HG03565 (cell line): Measurements from ENCODE around the gene SAE1.
"Not testable (repeated sequence)": the region's sequence is repeated elsewhere in the genome, so short reads cannot be mapped to it uniquely, and the experiment has no call there.

Source experiments
- ATAC-seq: cut with Tn5 transposase; IDR thresholded peaks from one replicate; pipeline ENCODE4 v1.9.1; 2021; ENCODE audit warnings: mild to moderate bottlenecking, moderate library complexity; ENCODE audit not compliant: unreplicated experiment

The SAE1 gene

GRCh38 chr19:47236072-47236675 is 105.5 kb downstream of the SAE1 start:
- no peak for ATAC-seq

- no peak for ATAC-seq
Measured at GRCh38 chr19:47239152-47239551, 108.5 kb downstream of the SAE1 start.

GRCh38 chr19:47239610-47240296 is 109.1 kb downstream of the SAE1 start:
- ATAC-seq = no peak

GRCh38 chr19:47240556-47240955 is 109.9 kb downstream of the SAE1 start:
- no peak for ATAC-seq

- ATAC-seq = no peak
Measured at GRCh38 chr19:47240996-47241918, 110.6 kb downstream of the SAE1 start.

- no peak for ATAC-seq
Measured at GRCh38 chr19:47241919-47242577, 111.4 kb downstream of the SAE1 start.

- ATAC-seq = no peak
Measured at GRCh38 chr19:47243364-47243775, 112.7 kb downstream of the SAE1 start.

GRCh38 chr19:47243776-47244547 is 113.3 kb downstream of the SAE1 start:
- peak; percentile 62 for ATAC-seq

GRCh38 chr19:47247308-47247990 is 116.8 kb downstream of the SAE1 start:
- no peak for ATAC-seq

GRCh38 chr19:47253016-47253415 is 122.4 kb downstream of the SAE1 start:
- not testable (repeated sequence) for ATAC-seq

- ATAC-seq = no peak
Measured at GRCh38 chr19:47253467-47253881, 122.8 kb downstream of the SAE1 start.

- no peak for ATAC-seq
Measured at GRCh38 chr19:47253970-47254369, 123.3 kb downstream of the SAE1 start.

GRCh38 chr19:47255879-47256692 is 125.5 kb downstream of the SAE1 start, which contains the start of gene CCDC9:
CCDC9 (plus strand) TSS chr19:47256525; CDS start chr19:47258401, 1,876 bp downstream.
- ATAC-seq = peak; percentile 54

GRCh38 chr19:47256693-47257410 is 126.2 kb downstream of the SAE1 start:
- ATAC-seq = peak; percentile 54

GRCh38 chr19:47257411-47258169 is 127.0 kb downstream of the SAE1 start:
- ATAC-seq = no peak

- ATAC-seq = no peak
Measured at GRCh38 chr19:47258434-47258833, 127.8 kb downstream of the SAE1 start.

GRCh38 chr19:47258895-47259555 is 128.4 kb downstream of the SAE1 start:
- no peak for ATAC-seq
